Smooth muscle cell (in vitro differentiated cells): Measurements from ENCODE around the gene CD300C. TPM values are rescaled to one million over a fixed set of nuclear protein-coding genes. Genes with fewer than 3 reads are reported as not detected.

Experiments used
- DNase-seq: peaks from one replicate; lab custom pipeline; 2025; ENCODE audit not compliant: unreplicated experiment; lab: John Stamatoyannopoulos, UW
- H2AFZ ChIP-seq: fragments of 200-600 bp; sonication (generic); 2 replicates; pipeline ENCODE4 v1.6.0; 2016; ENCODE audit warnings: antibody characterized with exemption, low read depth, mild to moderate bottlenecking
- H3F3A ChIP-seq: fragments of 200-600 bp; sonication (generic); 2 replicates; pipeline ENCODE4 v1.6.0; 2017; ENCODE audit warnings: antibody characterized with exemption, low read depth
- H3K27ac ChIP-seq: fragments of 200-600 bp; sonication (generic); 2 replicates; pipeline ENCODE4 v1.5.1; 2016; ENCODE audit warnings: low read depth, mild to moderate bottlenecking
- H3K27me3 ChIP-seq: fragments of 200-600 bp; sonication (generic); 2 replicates; pipeline ENCODE4 v1.6.1; 2016; ENCODE audit warnings: low read depth, mild to moderate bottlenecking
- H3K36me3 ChIP-seq: fragments of 200-600 bp; sonication (generic); 2 replicates; pipeline ENCODE4 v1.5.1; 2016; ENCODE audit warnings: low read depth
- H3K4me1 ChIP-seq: fragments of 200-600 bp; sonication (generic); 2 replicates; pipeline ENCODE4 v1.5.1; 2016; ENCODE audit warnings: low read depth
- H3K4me2 ChIP-seq: fragments of 200-600 bp; sonication (generic); 2 replicates; pipeline ENCODE4 v1.6.0; 2016; ENCODE audit warnings: mild to moderate bottlenecking
- H3K4me3 ChIP-seq: fragments of 200-600 bp; sonication (generic); 2 replicates; pipeline ENCODE4 v1.5.1; 2016; ENCODE audit warnings: mild to moderate bottlenecking
- H3K79me2 ChIP-seq: fragments of 200-600 bp; sonication (generic); 2 replicates; pipeline ENCODE4 v1.6.0; 2016; ENCODE audit warnings: low read depth, mild to moderate bottlenecking
- H3K9ac ChIP-seq: fragments of 200-600 bp; sonication (generic); 2 replicates; pipeline ENCODE4 v1.6.0; 2016; ENCODE audit warnings: low read depth
- H3K9me3 ChIP-seq: fragments of 200-600 bp; sonication (generic); replicated peaks from 2 replicates; pipeline ENCODE4 v1.5.1; 2016; ENCODE audit warnings: low read depth
- H4K20me1 ChIP-seq: fragments of 200-600 bp; sonication (generic); 2 replicates; pipeline ENCODE4 v1.6.0; 2016; ENCODE audit warnings: low read depth
- WGBS: methylation state at CpG from one replicate; pipeline ENCODE4 v1.1.7; 2016; ENCODE audit warnings: low lambda C conversion rate; 5-methylcytosine and 5-hydroxymethylcytosine counted together
- polyA plus RNA-seq: library from polyadenylated mRNA; unstranded; fragments of >200 nt; fragmentation: Nextera tagmentation; extraction: Ambion mirVana; gene quantifications from 2 replicates; pipeline ENCODE4 v1.2.1, GENCODE V29; 2016
- total RNA-seq: library from RNA; depleted of rRNA; stranded (reverse); fragments of >200 nt; gene quantifications from 2 replicates; pipeline ENCODE4 v1.2.3, GENCODE V29; 2014
- TF ChIP-seq, protein P1 (sequence below): fragments of 200-600 bp; sonication (generic); IDR thresholded peaks from 2 replicates; pipeline ENCODE4 v1.5.1; 2017; ENCODE audit warnings: borderline replicate concordance, mild to moderate bottlenecking, antibody characterized with exemption; ENCODE audit not compliant: insufficient read depth, poor library complexity, severe bottlenecking

Gene CD300C
- total and polyA plus RNA-seq, 2 experiments from 2014 or later = not detected

DNA sequence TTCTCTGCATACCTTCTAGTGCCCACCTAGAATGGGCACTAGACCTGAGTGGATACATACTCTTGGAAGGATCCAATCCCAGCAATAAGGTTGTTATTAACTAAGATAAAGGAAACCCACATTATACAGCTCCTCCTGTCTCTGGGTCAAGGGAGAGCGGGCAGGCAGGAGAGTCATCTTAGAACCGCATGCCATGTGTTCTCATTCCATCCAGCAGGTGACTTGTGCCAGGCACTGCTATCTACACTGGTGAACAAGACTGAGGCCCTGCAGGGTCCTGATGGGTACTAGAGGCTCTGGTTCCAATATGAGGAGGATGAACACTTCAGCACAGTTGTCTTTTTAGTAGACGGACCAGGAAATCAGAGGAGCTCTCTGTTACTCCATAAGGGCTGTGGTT, 27.3 kb upstream of the CD300C start:
- peaks cover 10% of the 10 kb centered on the region for H3F3A ChIP-seq
- no peaks in the 10 kb centered on the region for H3K27me3 ChIP-seq
- H3K4me2 ChIP-seq = no peak overlapping the region
- H3K9me3 ChIP-seq = no peaks in the 10 kb centered on the region
- no peak overlapping the region for H2AFZ ChIP-seq
- H3K9ac ChIP-seq = no peak overlapping the region
- H4K20me1 ChIP-seq = no peaks in the 10 kb centered on the region
- peaks cover 6% of the 10 kb centered on the region for H3K4me1 ChIP-seq
- H3K36me3 ChIP-seq = no peaks in the 10 kb centered on the region
- no peak overlapping the region for H3K27ac ChIP-seq
- no peaks in the 10 kb centered on the region for H3K79me2 ChIP-seq
- no peak overlapping the region for H3K4me3 ChIP-seq
- 86% methylated on average over 3 of the region's 3 CpGs for WGBS
- no peak for DNase-seq
- TF ChIP-seq, protein P1, sequence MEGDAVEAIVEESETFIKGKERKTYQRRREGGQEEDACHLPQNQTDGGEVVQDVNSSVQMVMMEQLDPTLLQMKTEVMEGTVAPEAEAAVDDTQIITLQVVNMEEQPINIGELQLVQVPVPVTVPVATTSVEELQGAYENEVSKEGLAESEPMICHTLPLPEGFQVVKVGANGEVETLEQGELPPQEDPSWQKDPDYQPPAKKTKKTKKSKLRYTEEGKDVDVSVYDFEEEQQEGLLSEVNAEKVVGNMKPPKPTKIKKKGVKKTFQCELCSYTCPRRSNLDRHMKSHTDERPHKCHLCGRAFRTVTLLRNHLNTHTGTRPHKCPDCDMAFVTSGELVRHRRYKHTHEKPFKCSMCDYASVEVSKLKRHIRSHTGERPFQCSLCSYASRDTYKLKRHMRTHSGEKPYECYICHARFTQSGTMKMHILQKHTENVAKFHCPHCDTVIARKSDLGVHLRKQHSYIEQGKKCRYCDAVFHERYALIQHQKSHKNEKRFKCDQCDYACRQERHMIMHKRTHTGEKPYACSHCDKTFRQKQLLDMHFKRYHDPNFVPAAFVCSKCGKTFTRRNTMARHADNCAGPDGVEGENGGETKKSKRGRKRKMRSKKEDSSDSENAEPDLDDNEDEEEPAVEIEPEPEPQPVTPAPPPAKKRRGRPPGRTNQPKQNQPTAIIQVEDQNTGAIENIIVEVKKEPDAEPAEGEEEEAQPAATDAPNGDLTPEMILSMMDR = peak; percentile 15

DNA sequence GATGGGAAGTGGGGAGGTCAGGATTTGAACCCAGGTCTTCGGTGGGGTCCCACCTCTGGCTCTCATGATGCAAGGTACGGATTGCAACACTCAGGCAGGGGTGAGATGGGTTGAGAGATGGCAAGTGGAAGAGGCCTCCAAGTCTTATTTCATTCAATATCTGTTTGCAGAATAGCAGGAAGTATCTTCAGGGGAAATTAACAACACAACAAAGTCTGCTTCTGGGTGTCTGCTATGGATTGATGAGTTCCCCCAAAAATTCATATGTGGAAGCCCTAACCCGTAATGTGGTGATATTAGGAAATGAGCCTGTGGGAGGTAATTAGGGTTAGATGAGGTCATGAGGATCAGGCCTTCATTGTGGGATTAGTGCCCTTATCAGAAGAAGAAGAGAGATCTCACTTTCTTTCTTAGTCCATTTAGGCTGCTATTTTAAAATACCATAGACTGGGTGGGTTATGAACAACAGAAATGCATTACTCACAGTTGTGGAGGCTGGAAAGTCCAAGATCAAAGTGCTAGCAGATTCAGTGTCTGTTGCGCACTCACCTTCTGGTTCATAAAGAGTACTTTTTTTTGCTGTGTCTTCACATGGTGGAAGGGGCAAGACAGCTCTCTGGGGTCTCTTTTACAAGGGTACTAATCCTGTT, 25.8 kb upstream of the CD300C start:
- Histone ChIP-seq H3K4me3 (no peak overlapping the region), H3K4me1 (peaks cover 6% of the 10 kb centered on the region), H4K20me1 (no peaks in the 10 kb centered on the region), H2AFZ (no peak overlapping the region), H3F3A (peaks cover 10% of the 10 kb centered on the region), H3K79me2 (no peaks in the 10 kb centered on the region), H3K27ac (peak overlapping the region; percentile 18), H3K27me3 (no peaks in the 10 kb centered on the region), H3K9me3 (no peaks in the 10 kb centered on the region), H3K9ac (no peak overlapping the region), H3K4me2 (no peak overlapping the region), H3K36me3 (no peaks in the 10 kb centered on the region)
- TF ChIP-seq, protein P1 = no peak
- WGBS = 73% methylated on average over 4 of the region's 4 CpGs
- no peak for DNase-seq

DNA sequence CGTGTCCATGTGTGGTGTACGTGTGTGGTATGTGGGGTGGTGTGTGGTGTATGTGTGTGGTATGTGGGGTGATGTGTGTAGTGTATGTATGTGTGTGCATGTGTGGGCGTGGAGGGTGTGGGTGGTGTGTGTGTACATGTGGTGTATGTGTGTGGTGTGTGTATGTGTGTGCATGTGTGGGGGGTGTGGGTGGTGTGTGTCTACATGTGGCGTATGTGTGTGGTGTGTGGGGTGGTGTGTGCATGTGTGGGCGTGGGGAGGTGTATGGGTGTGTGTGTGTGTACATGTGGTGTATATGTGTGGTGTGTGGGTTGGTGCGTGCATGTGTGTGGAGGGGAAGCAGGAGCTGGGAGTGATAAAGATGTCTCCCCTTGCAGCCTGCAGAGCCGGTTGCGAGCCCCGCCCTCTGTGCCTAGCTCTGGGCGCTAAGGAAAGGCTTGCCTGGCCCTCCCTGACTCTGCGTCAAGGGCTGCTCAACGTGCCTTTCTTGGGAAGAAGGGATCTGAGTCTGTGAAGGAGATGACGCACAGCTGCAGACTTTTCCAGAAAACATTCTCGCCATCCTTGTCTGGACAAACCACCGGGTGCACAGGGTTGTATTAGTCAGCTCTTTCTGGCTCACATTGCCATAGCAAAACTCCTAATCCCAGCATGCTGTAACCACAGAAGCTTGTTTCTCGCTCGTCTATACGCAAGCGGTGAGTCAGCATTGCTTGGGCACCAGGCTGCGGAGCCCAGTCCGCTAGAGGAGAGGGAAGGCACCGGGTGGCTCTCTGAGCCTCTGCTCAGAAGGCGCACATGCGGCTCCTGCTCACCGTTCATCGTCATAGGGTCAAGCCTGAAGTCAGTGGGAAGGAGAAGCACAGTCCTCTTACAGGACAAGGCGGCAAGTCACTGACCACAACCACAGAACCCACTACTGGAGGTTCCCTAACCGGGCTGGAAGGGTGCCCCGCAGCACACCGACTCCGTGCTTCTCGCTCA, 23.4 kb upstream of the CD300C start:
- H3K4me2 ChIP-seq = peak overlapping the region; percentile 44
- H3K9me3 ChIP-seq = no peaks in the 10 kb centered on the region
- H3K4me3 ChIP-seq = no peak overlapping the region
- DNase-seq = peak; percentile 87
- peak overlapping the region; percentile 85 for H3K27ac ChIP-seq
- no peaks in the 10 kb centered on the region for H3K27me3 ChIP-seq
- 29% methylated on average over 28 of the region's 32 CpGs for WGBS
- H2AFZ ChIP-seq = no peak overlapping the region
- H3K79me2 ChIP-seq = no peaks in the 10 kb centered on the region
- H3K9ac ChIP-seq = peak overlapping the region; percentile 34
- peaks cover 6% of the 10 kb centered on the region for H3K4me1 ChIP-seq
- H3K36me3 ChIP-seq = no peaks in the 10 kb centered on the region
- TF ChIP-seq, protein P1 = no peak
- peaks cover 10% of the 10 kb centered on the region for H3F3A ChIP-seq
- H4K20me1 ChIP-seq = no peaks in the 10 kb centered on the region
